ENCODE measurements around the gene TNK2.
"Not testable (repeated sequence)": the region's sequence is repeated elsewhere in the genome, so short reads cannot be mapped to it uniquely, and the experiment has no call there.

TNK2 gene

DNA sequence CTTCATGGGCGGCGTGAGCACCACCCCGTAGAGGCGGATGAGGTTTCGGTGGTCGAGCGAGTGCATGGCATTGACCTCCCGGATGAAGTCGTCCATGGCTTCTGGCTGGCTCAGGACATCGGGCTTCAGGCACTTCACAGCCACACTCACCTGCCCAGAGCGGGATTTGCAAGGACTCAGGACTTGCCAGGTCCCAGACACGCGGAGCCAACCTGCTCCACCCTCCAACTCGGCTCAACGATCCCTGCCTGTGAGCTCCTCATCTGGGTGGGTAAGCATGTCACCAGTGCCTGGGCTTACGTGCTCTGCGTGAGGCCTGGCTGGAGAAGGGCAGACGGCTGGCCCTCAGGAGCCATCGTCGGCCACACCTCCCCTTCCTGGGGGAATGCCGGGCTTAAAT lies 25.2 kb downstream of the TNK2 start:
- no peak for DNase-seq

DNA sequence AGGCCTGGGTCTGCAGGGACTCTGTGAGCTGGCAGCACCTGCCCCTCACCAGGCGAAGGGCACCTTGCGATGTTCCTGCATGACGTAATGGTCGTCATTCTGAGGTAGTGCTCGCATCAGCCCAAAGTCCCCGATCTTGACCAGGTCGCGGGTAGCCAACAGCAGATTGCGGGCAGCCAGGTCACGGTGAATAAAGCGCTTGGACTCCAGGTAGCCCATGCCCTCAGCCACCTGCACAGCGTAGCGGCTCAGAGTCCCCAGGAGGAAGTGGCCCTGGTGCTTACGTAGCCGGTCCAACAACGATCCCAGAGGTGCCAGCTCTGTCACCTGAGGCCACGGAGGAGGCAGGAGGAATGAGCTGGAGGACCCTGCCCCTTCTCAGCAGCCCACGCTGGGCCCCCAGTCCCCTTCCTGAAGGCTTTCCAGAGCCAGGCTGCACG lies 26.3 kb downstream of the TNK2 start:
- DNase-seq, result no peak

DNA sequence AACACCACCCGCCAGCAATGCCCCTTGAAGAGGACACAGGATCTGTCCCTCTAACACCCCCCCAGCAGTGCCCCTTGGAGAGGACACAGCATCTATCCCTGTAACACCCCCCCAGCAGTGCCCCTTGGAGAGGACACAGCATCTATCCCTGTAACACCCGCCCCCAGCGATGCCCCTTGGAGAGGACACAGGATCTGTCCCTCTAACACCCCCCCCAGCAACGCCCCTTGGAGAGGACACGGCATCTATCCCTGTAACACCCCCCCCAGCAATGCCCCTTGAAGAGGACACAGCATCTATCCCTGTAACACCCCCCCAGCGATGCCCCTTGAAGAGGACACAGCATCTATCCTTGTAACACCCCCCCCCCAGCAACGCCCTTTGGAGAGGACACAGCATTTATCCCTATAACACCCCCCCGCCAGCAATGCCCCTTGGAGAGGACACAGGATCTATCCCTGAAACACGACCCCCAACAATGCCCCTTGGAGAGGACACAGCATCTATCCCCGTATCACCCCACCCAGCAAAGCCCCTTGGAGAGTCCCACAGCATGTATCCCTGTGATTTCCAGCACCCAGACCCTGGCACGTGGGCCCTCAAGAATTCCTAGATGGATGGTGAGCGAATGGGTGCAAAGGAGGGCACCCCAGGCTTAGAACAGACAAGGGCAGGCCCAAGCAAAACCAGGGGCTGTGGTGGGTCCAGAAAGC lies 26.9 kb downstream of the TNK2 start:
- DNase-seq, result no peak

DNA sequence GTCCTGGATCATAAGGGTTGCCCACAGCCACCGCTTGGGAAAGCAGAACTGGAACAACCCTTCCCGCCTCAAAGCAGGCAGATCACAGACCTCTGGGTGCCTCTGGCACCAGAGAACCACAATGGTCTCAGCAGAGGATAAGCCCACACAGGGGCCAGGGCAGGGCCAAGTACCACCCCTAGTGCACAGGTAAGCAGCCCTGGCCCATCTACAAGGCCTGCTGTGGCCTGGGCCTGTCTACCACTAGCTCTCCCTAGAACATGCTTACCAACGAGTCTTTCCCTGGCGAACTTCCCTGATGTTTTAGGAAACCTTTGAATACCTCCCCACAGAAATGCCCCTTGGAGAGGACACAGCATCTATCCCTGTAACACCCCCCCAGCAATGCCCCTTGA lies 28.3 kb downstream of the TNK2 start:
- no peak for DNase-seq

DNA sequence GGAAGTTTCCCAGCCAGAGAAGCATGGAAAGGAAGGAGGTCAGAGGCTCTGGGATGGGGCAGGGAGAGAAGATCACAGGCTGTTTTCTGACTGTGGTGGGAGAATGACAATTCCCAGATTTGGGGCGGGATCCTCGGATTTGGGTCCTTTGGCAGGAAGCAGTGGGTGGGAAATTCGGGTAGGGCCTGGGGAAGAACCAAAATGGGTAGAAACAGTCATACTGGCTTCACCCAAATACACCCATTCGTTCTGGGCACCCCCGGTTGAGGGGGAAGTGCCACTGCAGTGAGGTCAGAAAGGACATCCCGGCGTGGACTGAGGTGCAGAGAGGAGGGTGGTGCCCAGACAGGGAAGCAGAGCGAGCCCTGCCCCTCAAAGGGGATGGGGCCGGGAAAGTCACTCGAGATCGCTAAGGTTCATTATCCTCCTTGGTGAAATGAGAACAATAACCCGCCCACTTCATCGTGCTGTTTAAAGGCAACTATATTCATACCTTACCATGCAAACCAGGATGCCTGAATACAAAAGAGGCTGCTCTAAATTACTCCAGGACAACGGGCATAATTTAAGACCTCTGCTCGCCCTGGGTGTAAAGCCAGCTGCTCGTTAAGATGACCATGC lies 28.8 kb downstream of the TNK2 start:
- DNase-seq, result no peak

DNA sequence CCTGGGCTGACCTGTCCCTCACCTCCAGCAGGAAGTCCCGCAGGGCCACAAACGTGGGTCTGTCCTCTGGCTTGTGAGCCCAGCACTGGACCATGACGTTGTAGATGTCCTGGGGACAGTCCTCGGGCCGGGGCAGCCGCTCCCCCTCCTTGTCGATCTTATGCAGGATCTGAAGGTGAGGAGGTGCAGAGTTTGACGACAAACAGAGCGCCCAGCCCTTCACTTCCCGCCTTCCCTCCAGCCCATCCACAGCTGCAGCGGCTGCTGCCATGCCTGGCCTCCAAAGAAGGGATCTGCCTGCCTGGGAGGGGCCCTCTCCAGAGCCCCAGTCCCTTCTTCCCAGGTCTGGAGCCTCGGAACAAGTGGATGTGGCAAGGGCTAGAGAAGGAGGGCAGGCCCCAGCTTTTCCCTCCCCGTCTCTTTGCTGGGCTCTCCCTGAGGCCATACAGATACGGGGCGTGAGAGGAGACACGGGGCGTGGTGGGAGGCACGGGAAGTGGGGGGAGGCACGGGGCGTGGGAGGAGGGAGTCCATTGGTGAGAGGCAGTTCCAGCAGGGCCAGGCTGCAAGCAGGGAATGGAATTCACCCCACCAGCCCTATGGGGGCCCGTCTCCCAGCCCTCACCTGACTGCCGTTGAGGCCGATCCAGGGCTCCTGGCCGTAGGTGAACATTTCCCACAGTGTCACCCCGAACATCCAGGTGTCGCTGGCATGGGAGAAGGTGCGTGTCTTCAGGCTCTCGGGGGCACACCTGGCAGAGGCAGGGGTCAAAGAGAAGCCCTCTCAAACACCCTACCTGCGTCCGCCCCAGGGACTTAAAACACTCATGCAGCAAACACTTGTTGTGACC lies 29.7 kb downstream of the TNK2 start:
- no peak for DNase-seq

DNA sequence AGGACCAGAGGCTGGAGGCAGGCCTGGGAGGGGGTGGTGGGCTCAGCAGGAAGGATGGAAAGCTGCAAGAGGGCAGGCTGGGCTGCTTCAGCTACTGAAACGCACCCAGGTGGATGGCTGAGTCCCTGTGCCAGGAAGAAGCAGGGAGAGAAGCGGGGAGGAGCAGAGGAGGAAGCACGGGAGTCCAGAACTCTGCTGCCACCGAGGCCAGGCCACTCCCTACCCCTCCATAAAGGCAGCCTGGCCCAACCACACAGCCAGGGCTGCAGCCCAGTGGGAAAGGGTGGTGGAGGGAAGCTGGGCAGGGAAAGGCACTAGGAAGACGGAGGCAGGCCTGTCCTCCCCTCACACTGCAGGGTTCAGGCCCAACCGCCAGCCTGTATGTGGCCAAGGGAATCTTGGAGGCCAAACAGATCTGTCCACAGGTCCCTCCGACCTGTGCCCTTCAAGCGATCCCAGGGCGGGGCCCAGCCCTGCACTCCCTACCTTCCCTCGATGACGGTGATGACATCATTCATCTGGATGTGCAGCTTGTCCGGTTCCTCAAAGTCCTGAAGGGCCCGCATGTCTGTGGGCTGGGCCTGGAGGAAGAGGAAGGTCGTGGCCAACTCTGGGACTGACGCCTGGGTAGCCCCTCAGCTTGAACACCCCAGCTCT lies 30.5 kb downstream of the TNK2 start:
- DNase-seq, result no peak

DNA sequence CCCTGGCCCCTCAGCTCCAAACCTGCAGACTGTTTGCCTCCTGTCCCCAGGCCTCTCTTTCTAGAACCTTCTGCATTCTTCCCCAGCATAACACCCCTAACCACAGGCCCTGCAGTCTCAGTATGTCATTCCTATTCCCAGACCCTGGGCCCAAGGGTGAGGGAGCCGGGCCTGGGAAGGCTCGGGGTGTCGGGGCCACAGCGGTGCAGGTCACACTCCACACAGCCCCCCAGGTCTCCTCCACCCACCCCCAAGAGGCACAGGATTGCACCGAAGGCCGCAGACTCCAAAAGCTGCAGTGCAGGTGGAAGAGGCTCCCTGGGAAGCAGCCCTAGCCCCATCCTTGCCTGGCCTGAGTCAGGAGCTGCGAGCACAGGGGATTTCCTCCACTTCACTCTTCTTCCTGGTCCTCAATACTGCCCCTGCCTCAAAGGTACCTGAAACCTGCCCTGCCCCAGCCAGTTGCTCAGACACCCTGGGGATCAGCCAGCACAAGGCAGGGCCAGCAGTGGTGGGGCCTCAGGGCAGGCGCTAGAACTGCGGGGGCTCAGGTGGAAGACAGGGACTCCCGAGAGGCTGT lies 31.1 kb downstream of the TNK2 start:
- no peak for DNase-seq

DNA sequence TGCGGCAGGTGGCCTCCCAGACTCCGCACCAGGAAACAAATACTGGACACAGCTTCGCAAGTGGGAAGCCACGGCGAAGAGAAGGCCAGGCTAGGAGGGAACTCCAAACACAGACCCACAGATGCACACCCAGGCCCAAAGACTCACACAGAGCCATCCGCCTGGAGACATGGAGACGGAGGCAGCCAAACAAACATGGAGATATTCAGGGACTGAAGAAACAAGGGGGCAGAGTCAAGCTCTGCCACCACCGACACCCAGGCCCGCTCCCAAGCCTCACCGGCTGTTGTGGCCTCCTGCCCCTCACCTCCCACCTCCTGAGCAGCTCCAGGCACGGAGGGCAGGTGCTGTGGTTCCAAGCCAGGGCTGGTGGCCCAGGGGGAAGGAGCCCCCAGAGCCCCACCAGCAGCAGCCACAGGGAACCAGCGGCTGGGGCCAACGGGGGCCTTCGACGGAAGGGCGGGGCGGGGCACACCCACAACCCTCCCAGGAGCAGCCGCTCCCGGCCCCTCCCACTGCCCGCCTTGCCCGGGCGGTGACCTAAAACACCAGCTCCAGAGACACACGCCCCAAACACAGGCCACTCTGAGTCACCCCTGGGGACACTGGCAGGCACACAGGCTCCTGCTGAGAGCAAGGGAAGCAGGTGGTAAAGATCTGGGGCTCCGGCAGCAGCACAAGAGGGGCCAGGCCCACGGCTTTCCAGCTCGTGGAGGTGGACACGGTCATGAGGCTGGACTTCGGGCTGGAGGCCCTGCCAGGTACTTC lies 31.9 kb downstream of the TNK2 start:
- no peak for DNase-seq

DNA sequence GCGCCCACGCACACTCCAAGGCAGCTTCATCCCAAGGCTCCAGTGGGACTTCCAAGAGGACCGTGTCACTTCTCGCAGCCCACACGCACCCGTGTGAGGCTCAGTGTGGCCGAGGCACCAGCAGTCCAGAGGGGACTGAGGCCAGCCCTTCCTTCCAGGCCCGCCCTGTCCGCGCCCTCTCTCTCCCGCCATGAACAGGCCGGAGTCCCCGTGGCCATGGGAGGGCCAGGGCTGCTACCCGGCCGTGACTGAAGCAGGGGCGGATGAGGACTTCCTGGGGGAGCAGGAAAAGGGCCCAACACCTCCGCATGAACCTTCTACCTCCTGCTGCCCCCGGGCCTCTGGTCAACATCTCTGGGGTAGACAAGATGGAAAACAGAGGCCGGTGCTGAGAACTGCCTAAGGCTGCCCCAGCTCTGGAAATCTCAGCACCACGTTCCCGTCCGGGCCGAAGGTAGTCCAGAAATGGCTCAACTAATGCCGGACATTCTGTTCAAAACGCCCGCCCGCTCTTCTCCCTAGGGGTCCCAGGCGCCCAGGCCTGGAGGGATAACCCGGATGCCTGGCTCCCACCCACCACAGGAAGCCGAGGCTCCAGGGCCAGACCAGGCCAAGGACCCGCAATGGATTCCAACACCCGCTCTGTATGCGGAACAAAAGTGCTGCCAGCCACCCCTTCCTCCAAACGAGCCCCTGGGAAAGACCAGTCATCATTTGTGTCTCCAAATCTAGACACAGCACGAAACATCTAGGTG lies 32.7 kb downstream of the TNK2 start:
- no peak for DNase-seq

DNA sequence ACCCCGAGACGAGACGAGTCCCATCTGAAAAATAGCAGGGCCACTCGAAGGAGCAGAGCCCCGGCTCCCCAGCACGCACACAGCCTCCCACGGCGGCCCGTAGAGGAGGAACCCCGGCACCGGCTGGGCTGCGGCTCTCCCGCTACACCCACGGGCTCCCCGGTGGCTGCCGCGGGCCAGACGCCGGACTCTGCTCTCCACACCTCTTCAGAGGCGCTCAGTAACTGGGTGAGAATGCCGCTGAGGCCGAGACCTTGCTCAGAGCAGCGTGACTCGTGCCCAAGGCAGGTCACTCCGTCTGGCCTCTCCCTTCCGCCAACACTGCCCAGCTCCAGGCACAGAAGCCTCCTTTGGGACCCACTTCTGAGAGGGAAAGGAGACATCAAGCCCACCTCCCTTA lies 34.4 kb downstream of the TNK2 start:
- DNase-seq, result no peak

DNA sequence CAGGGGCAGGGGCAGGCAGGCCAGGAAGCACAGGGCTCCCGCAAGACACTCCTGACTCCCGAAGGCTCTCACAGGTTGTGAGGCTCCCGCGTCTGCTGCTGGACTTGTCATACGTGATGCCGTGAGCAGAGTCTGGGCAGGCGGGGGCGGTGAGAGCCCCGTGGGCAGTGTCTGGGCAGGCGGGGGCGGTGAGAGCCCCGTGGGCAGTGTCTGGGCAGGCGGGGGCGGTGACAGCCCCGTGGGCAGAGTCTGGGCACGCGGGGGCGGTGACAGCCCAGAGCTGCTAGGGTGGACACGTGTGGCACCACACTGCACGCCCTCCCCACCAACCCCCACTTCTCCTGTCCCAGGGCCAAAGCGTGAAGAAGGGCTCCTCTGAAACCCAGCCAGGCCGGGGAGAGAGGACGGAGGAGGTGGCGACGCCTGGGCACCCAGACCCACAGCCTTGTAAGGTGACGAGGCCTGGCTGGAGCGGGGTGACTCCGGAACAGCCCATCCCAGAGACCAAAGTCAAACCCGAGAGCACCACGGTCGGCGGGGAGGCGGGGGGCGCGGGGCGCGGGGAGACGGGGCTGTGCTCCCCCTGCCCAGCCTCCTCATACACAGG lies 35.0 kb downstream of the TNK2 start:
- DNase-seq, result no peak

DNA sequence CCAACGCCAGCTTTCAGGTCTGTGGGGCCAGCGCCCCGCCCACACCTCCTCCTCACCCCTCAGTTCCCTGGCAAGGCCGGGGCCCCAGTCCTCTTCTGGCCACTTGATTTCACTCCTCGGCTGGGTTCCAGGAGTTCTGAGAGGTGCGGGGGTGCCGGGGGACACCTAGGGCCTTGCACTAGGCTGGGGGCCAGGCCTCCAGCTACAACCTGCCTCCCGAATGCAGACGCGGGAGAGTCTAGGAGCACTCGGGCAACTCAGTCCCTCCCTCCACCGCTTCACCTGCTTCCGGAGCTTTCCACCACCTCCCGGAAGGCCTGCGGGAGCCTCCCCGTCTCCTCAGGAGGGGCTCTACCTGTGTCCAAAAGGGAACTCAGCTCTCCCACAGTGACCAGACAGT lies 35.6 kb downstream of the TNK2 start:
- no peak for DNase-seq

DNA sequence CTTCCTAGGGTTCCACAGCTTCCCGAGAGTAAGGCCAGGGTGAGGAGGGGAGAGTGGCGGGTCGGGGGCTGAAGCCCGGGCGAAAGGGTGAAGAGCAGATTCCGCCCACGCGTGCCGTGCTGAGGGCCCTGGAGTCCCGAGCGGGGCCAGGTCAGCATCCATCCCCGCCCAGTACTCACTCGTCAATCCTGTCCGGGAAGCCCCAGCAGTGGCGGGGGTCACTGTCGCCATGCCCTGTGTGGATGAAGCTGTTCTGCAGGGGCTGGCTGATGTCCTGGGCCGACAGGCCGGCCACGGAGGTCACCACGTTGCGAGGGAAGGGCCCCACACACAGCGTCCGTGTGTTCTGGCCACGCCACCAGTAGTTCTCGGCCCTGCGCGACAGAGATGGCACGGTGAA lies 36.3 kb downstream of the TNK2 start:
- DNase-seq, result no peak

DNA sequence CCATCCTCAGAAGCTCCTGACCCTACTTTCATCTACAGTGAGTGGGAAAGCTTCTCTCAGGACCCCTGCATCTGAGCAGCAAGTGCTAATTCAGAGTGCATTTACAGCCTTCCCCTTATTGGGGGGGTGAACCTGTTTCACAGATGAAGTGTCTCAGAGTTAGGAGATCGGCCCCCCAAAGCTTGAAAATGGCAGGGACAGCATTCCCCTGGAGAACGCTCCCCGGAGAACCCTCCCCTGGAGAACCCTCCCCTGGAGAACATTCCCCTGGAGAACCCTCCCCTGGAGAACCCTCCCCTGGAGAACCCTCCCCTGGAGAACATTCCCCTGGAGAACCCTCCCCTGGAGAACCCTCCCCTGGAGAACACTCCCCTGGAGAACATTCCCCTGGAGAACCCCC lies 36.7 kb downstream of the TNK2 start:
- DNase-seq, result not testable (repeated sequence)

DNA sequence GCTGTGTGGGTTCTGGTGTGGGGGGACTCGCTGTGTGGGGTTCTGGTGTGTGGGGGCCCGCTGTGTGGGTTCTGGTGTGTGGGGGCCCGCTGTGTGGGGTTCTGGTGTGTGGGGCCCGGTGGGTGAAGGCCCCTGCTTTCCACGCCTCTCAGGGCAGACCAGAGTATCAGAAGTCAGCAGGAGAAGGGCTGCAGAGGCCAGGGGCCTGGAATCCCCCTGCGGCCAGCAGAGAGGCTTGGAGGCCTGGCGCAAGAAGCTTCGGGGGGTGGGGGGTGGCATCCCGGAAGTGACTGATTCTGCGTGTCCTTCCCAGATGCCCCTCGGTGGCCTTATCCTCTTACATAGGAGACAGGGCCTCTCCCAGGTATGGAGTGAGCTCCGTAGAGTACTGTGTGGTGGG lies 37.4 kb downstream of the TNK2 start:
- DNase-seq, result no peak

DNA sequence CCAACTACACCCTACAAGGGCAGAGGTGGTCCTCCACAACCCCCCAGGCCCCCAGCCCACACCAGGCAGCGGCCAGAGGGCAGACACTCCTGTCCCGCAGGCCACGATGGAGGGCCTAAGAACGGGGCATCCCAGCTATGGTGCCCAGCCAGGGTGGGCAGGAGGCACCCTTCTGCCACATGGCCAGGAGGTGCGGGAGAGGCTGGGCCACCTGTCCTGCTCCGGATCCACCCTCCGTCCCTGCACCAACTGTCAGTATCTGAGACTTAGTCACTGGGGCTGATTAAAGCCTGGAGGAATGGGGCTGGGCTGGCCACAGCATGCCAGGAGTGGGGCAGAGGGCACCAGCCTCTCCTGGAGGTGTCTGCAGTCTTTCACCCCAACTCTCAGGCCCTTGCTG lies 37.9 kb downstream of the TNK2 start:
- no peak for DNase-seq

DNA sequence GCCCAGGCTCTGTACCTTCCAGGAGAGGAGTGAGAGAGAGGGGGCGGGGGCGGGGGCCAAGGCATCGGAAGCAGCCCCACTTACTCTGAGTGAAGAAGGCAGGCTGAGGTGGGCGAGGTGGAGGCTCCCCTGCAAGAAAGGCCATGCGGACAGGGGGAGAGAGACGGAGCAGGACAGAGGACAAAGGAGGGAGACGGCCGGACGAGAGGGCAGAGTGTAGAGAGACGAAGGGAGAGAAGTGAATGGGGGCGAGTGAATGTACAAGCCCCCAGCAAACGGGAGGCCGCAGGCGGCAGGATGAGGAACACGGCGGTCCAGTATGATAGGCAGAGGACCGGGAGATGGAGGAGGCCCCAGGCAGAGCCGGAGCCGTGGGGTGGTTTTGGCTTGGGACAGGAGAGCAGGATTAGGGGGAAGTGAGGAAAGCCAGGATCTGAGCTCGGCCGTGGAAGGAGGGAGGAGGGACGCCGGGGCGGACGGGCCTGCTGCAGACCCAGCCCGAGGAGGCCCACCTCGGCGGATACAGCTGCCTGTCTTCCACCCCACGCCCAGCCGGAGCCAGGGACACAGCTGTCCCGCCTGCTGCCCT lies 38.8 kb downstream of the TNK2 start:
- no peak for DNase-seq

DNA sequence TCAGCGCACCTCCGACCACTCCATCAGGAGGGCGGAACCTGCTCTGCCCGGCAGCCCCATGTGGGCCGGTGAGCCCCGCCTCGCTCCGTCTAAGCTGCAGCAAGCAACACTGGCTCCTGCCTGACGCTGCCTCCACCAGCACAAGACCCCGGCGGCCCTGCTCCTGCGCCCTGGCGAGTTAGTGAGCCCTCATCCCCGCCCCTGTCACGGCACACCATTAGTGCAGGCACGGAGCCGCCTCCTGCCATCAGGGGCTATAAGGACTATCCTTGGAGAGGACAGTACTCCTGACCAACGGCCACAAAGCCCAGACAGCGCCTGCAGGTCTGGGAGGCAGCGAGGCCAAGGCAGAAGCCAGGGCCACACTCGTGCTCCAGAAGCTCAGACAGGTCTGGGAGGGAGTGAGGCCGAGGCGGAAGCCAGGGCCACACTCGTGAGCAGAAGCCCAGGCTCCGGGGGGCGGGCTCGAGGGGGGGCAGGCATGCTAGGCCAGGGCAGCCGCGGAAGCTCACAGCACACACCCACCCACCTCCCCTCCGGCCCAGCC lies 39.4 kb downstream of the TNK2 start:
- DNase-seq, result no peak

DNA sequence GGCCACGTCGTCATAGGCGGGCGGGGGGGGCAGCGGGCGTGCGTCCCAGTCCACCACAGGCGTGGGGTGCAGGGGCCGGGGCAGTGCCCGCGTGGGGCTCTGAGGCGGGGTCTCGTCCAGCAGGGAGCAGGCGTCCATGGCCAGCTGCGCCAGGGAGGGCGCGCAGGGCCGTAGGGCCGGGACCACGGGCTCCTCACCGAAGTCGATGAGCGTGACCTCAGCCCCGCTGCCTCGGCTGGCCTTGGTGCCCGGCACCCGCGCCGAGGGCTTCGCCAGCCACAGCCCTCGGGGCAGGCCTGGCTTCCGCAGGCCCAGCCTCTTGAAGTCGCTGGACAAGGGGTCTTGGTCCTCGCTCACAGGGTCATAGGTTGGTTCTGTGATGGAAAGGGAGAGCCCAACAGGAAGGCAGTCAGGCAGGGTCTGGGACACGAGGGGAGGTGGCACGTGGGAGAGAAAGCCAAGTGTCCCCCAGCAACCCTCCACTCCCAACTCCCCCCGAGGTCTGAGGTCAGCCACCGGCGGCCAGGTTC lies 40.0 kb downstream of the TNK2 start:
- no peak for DNase-seq
